OCI-M1 (cell line): Measurements from ENCODE around the gene CDK5R2.

ENCODE experiments used
- DNase-seq: peaks from one replicate; lab custom pipeline; 2025; lab: John Stamatoyannopoulos, UW

CDK5R2 gene

DNA sequence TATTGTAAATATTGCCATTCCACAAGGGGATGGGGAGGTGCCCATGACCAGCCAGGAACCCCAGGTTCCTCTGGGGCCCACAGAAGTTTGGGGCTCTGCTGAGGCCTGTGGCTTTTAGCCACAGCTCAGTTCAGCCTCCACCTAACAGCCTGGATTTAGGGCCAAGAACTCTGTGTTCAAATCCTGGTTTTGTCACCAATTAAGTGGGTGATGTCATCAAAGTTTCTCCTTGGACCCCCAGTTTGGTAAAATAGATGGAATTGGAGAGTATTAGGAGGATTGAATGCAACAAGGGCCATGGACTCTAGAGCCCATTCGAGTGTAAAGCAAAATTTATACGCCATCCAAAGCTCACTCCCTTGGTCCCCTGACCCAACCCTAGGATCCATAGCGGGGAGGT is 28.7 kb downstream of the CDK5R2 start:
- DNase-seq = no peak

GRCh38 chr2:218988650-218989049 is 29.2 kb downstream of the CDK5R2 start:
- DNase-seq = no peak

- DNase-seq = no peak
Measured at GRCh38 chr2:218990052-218990451, 30.6 kb downstream of the CDK5R2 start.

- no peak for DNase-seq
Measured at GRCh38 chr2:218990612-218991011, 31.1 kb downstream of the CDK5R2 start.

GRCh38 chr2:218991674-218992168 is 32.3 kb downstream of the CDK5R2 start:
- peak; percentile 20 for DNase-seq

DNA sequence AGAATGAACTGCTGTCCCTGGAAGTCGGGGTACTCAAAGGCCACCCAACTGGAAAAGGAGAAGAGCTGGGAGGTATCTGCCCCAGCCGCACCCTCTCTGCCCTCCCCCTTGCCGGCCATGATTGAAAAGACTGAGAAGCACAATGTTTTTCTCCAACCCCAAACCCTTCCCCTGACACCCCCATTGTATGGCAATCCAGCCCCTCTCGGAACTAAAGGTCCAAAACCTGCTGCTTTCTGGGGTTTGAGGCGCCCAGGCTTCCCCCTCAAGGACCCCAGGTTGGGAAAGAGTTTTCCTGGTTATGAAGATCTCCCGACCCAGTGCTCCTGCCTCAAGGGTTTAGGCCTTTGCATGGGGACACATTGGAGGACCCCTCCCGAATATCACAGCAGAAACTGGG is 32.7 kb downstream of the CDK5R2 start:
- no peak for DNase-seq

DNA sequence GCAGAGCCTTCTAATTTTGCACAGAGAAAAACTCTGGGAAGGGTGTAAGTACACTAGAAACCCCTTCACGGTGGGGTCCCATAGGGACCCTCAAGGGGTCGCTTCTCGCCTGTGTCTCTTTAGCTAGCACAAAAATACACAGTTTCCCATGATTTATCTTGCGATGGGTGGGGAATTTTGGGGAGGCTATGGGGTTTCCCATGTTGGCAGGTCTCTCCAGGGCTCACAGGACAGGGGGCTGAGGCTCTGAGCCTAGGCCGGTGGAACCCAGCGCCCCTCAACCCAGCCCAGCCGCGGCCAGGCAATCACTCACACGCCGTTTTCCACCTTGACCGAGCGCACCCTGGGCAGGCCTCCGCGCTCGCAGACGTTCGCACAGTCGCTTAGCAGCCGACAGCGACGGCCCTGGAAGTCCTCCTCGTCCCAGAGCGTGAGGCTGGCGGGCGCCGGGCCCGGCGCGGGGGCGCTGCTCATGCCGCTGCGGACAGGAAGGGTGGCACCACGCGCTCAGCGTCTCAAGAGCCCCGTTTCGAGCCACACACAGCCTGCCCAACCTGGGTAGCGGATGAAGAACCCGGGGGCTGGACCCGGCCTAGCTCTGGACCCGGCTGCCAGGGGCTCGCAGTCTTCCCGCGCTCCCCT is 33.4 kb downstream of the CDK5R2 start:
- DNase-seq = no peak

- no peak for DNase-seq
Measured at GRCh38 chr2:218993345-218994315, 34.2 kb downstream of the CDK5R2 start, which contains the start of gene CRYBA2. Gene CRYBA2, minus strand, starts transcription at chr2:218993422. Its CDS starts 246 bp downstream, at chr2:218993176.

GRCh38 chr2:218995561-218995960 is 36.1 kb downstream of the CDK5R2 start:
- no peak for DNase-seq

GRCh38 chr2:218995972-218996711 is 36.7 kb downstream of the CDK5R2 start:
- peak; percentile 92 for DNase-seq

- no peak for DNase-seq
Measured at GRCh38 chr2:218996937-218997336, 37.5 kb downstream of the CDK5R2 start.

GRCh38 chr2:218997731-218998130 is 38.3 kb downstream of the CDK5R2 start:
- no peak for DNase-seq

DNA sequence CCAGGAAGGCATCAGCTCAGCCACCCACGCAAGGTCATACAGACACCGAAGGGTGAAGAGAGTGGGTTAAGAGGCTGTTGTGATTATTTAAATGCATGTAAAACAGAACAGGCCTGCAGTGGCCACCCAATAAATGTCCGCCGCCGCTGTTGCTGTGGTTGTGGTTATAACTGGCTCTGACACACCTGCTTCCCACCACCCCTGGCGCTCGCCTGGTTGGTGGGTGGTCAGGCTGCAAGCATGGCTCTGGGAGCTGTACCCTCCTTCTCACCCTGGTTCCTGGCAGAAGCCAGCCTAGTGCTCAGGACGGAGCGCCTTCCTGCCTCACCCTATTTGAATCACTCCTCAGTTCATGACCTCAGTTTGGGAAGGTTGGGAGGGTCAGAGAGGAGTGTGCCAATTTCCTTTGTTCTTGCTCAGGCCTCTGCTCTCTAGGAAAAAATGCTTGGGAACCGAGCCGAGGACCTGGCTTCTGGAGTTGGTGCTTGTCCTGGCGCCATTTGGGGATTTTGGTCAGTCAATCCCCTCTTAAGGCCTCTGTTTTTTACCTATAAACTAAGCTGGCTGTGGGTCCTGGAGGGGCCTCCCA is 39.0 kb downstream of the CDK5R2 start:
- DNase-seq = no peak

GRCh38 chr2:218999021-218999880 is 39.8 kb downstream of the CDK5R2 start:
- no peak for DNase-seq

DNA sequence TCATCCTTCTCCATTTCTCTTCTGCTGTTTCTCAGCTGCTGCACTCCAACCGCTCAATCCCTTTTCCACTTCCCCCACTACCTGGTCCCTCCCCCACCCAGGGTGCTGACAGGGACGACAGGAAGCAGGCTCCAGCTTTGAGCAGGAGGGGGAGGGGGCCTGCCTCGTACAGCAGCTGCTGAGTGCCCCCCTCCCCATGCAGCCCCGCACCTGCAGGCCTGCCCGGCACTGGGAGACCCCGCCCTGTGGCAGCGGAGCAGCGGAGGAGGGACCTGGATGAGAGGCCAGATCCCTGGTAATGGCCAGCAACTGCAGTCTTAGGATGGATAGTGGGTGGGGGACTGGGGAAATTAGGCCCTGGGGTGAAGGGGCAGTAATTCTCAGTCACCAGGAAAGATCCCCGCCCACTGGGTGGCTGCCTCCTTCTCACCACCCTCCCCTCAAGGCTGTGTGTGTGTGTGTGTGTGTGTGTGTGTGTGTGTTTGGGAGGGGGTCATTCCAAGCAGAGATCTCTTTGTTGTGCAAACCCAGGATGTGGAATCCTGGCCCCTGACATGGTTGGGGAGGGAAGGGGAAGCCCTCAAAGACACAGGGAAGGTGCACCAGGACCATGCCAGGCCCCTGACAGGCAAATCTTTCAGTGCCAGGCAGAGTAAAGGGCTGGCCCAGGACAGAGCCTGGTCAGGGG is 40.6 kb downstream of the CDK5R2 start:
- DNase-seq = no peak

DNA sequence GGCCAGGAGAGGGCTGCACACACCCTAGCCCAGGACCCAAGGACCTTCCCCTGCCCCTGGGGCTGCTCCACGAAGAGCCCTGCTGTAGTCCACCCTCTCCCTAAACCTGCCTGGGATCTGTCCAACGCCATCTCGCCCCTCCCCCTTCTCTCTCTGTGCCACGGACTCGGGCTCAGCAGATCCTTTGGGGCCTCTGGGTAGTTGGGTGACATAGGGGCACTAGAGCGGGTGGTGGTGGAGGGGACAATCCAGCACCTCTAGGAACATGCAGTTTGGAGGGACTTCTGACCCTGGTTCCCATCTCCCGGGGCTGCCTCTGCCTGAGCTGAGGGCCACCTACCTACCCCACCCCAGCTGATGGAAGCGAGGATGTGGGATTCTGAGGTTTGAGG is 41.1 kb downstream of the CDK5R2 start:
- no peak for DNase-seq

DNA sequence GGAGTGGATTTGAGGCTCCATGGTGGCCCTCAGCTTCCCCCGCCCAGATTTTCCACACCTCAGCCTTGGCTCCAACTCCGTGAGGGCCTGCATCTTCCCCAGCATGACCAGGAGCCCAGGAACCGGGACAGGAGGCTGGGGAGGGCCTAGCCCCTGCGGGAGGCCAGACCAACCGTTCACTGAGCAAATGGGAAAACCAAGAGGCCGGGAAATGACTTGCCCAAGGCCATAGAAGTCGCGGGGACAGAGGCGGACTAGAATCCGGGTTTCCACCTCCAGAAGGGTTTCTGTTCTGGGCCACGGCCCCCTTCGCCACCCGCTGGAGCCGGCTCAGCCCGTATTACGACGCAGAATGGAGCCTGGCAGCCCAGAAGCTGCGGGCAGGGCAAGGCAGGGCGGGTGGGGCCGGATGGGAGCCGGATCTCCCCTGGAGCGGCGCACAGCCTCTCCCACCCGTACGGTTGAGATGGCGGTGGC is 41.7 kb downstream of the CDK5R2 start:
- no peak for DNase-seq

DNA sequence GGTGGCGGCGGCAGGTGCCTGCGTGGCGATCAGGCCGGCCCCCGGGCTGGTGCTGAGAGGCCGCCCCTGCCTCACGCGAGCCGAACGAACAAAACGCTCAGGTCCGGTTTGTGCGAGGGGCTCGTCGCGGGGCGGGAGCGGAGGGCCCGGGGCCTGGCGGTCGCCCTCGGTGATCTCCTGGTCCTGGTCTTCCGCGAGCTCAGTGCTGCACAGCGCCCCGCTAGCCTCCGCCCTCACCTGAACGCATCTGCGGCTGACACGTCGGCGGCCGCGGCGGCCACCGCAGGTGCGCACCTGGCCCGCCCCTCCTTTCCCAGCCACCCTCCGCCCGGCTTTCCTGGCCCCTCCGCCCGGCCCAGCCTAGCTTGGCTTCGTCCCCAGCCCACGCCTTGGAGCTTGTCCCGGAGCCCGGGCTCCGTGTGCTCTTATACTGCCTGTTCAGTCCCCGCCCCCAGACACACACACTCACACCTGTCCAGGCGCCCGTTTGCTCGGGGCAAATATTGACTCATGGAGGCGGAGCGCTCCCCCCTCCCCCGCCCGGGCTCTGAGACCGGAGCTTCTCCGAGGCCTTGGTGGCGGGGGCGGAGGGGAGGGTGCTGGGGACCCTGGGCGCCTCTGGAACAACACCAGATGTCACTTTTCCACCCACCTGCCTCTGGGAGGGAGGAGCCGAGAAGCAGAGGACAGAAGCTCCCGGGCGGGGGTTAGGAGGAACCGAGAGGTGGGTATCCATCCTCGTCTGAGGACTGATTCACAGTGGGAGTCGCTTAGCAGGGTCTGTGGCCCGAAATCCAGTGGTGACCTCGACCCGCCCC is 42.3 kb downstream of the CDK5R2 start:
- DNase-seq = no peak
